IPS DF 6.9 (cell line): Measurements from ENCODE around the gene PRDX3.
"Not testable (repeated sequence)": the region's sequence is repeated elsewhere in the genome, so short reads cannot be mapped to it uniquely, and the experiment has no call there.

Experiments
- DNase-seq: peaks from one replicate; pipeline ENCODE4 v3.0.0-alpha.2; 2013; ENCODE audit warnings: low read depth, low spot score
- H3K27ac ChIP-seq: one replicate; pipeline ENCODE4 v1.5.1; 2013; ENCODE audit warnings: low read length, control low read depth
- H3K27me3 ChIP-seq: 2 replicates; pipeline ENCODE4 v1.6.1; 2013; ENCODE audit warnings: mild to moderate bottlenecking, low read length; ENCODE audit not compliant: control insufficient read depth, insufficient read depth
- H3K36me3 ChIP-seq: 2 replicates; pipeline ENCODE4 v1.6.1; 2013; ENCODE audit warnings: low read length; ENCODE audit not compliant: control insufficient read depth, insufficient read depth
- H3K4me1 ChIP-seq: 2 replicates; pipeline ENCODE4 v1.6.1; 2013; ENCODE audit warnings: low read length; ENCODE audit not compliant: control insufficient read depth, insufficient read depth
- H3K4me3 ChIP-seq: 2 replicates; pipeline ENCODE4 v1.5.1; 2013; ENCODE audit warnings: mild to moderate bottlenecking, low read length
- H3K9me3 ChIP-seq: 2 replicates; pipeline ENCODE4 v1.6.1; 2013; ENCODE audit warnings: low read length, inconsistent platforms; ENCODE audit not compliant: control insufficient read depth, insufficient read depth
- WGBS: extraction: QIAGEN DNeasy Blood & Tissue Kit; methylation state at CpG from one replicate; pipeline ENCODE4 v1.1.7; 2013; ENCODE audit warnings: mixed read lengths, missing lambda C conversion rate; ENCODE audit not compliant: insufficient read length, insufficient coverage; 5-methylcytosine and 5-hydroxymethylcytosine counted together

The PRDX3 gene

GRCh38 chr10:119166118-119166500, 12.5 kb downstream of the PRDX3 start:
- peak overlapping the region; percentile 69; the same call in 1 of the 2 replicates for H3K4me3 ChIP-seq
- no peak overlapping the region for H3K27ac ChIP-seq
- WGBS = no CpG with 5 or more reads among the region's 7 CpGs
- peaks cover 9% of the 10 kb centered on the region; the same call in 1 of the 2 replicates for H3K36me3 ChIP-seq
- H3K9me3 ChIP-seq = no peaks in the 10 kb centered on the region
- H3K27me3 ChIP-seq = no peaks in the 10 kb centered on the region
- H3K4me1 ChIP-seq = peaks cover 2% of the 10 kb centered on the region; the same call in 1 of the 2 replicates
- DNase-seq = no peak

GRCh38 chr10:119165171-119166117, 13.2 kb downstream of the PRDX3 start, which contains the start of gene SFXN4:
Gene SFXN4 (minus strand): TSS chr10:119165714. CDS start chr10:119165647, 67 bp downstream.
- Histone ChIP-seq H3K27me3 (no peaks in the 10 kb centered on the region), H3K4me3 (peak within 1 kb of the TSS; percentile 69), H3K36me3 (peaks cover 9% of the 10 kb centered on the region; the same call in 1 of the 2 replicates), H3K4me1 (peaks cover 2% of the 10 kb centered on the region; the same call in 1 of the 2 replicates), H3K27ac (no peak within 1 kb of the TSS), H3K9me3 (no peaks in the 10 kb centered on the region)
- no peak for DNase-seq
- no CpG with 5 or more reads among the region's 90 CpGs for WGBS

DNA sequence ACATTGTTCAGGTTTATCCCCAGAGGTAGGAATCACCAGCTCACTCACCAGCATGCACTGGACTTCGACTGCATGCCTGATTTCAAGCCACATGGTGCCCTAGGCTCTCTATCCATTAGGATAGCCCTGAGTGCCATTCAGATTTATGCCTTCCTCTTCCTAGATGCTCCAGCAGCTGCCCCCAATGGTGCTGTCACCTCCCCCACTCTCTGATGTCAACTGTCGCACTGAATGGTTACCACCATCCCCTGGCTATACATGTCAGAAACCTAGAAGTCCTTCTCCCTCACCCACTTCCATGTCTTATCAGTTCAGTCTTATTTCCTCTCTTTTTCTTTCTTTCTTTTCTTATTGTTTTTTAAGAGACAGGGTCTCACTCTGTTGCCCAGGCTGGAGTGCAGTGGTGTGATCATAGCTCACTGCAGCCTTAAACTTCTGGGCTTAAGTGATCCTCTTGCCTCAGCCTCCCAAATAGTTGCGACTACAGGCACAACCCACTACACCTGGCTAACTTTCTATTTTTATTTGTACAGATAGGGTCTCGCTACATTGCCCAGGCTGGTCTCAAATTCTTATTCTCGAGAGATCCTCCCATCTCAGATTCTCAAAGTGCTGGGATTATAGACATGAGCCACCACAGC, 16.0 kb downstream of the PRDX3 start:
- Histone ChIP-seq H3K9me3 (no peaks in the 10 kb centered on the region), H3K4me3 (no peak overlapping the region), H3K36me3 (no peaks in the 10 kb centered on the region), H3K4me1 (peaks cover 2% of the 10 kb centered on the region; the same call in 1 of the 2 replicates), H3K27me3 (no peaks in the 10 kb centered on the region), H3K27ac (no peak overlapping the region)
- no CpG with 5 or more reads among the region's 5 CpGs for WGBS
- DNase-seq = no peak

GRCh38 chr10:119161680-119162451, 16.7 kb downstream of the PRDX3 start:
- Histone ChIP-seq H3K36me3 (no peaks in the 10 kb centered on the region), H3K4me3 (no peak overlapping the region), H3K9me3 (no peaks in the 10 kb centered on the region), H3K4me1 (peaks cover 2% of the 10 kb centered on the region; the same call in 1 of the 2 replicates), H3K27ac (no peak overlapping the region), H3K27me3 (no peaks in the 10 kb centered on the region)
- no peak for DNase-seq
- WGBS = no CpG with 5 or more reads among the region's 11 CpGs

DNA sequence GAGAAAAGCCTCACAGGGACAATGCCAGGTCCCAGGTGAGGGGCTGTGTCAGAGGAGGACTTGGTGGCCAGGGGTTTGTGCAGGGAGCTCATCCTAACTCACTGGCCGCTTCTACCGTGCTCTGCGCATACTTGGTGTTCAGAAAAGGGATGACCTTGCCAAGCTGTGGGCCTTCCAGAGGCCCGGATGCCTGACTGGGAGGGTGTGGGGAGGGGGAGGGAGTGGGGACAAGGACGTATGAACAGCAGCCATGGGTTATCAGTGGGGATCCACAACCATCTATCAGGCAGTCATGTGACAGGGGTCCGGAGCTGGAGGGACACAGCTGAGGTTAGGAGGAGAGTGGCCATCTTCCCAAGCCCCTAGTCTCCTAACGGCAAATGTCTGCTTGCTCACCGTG, 19.3 kb downstream of the PRDX3 start:
- Histone ChIP-seq H3K36me3 (no peaks in the 10 kb centered on the region), H3K27ac (no peak overlapping the region), H3K27me3 (no peaks in the 10 kb centered on the region), H3K9me3 (no peaks in the 10 kb centered on the region), H3K4me1 (no peaks in the 10 kb centered on the region), H3K4me3 (no peak overlapping the region)
- DNase-seq = no peak
- WGBS = no CpG with 5 or more reads among the region's 8 CpGs

GRCh38 chr10:119153661-119154060, 25.0 kb downstream of the PRDX3 start:
- H3K4me1 ChIP-seq = no peaks in the 10 kb centered on the region
- no peak overlapping the region for H3K27ac ChIP-seq
- H3K27me3 ChIP-seq = no peaks in the 10 kb centered on the region
- WGBS = no CpG with 5 or more reads among the region's 12 CpGs
- no peak overlapping the region for H3K4me3 ChIP-seq
- no peak for DNase-seq
- no peaks in the 10 kb centered on the region for H3K9me3 ChIP-seq
- H3K36me3 ChIP-seq = peaks cover 3% of the 10 kb centered on the region; the same call in 1 of the 2 replicates

GRCh38 chr10:119153041-119153440, 25.6 kb downstream of the PRDX3 start:
- Histone ChIP-seq H3K36me3 (peaks cover 3% of the 10 kb centered on the region; the same call in 1 of the 2 replicates), H3K27ac (no peak overlapping the region), H3K4me1 (no peaks in the 10 kb centered on the region), H3K4me3 (no peak overlapping the region), H3K27me3 (no peaks in the 10 kb centered on the region), H3K9me3 (no peaks in the 10 kb centered on the region)
- WGBS = no CpG with 5 or more reads among the region's 5 CpGs
- no peak for DNase-seq

- DNase-seq, H3K4me1 ChIP-seq, H3K27me3 ChIP-seq, H3K9me3 ChIP-seq, H3K4me3 ChIP-seq, H3K36me3 ChIP-seq, H3K27ac ChIP-seq: not testable (repeated sequence)
- no CpG with 5 or more reads among the region's 6 CpGs for whole genome bisulfite sequencing
Observed at GRCh38 chr10:119151601-119152000, 27.0 kb downstream of the PRDX3 start.

DNA sequence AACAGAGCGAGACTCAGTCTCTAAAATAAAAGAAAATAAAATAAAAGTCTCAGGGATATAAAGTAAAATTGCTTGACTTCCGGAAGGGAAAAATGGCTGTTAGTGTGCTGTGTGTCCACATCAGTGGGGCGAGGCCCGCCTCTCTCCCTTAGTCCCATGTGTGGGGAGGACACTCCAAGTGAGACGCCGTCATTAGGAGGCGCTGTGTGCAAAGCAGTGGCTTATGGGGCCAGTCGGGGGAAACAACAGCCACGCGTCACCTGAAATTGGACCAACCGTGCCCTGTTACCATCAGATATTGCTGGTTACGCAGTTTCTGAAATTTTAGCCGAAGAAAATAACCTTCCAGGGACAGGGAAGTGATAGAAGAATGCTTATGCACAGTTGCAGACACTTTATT, 28.9 kb downstream of the PRDX3 start:
- whole genome bisulfite sequencing = no CpG with 5 or more reads among the region's 13 CpGs
- H3K4me3 ChIP-seq = no peak overlapping the region
- no peak overlapping the region for H3K27ac ChIP-seq
- peaks cover 3% of the 10 kb centered on the region; the same call in 1 of the 2 replicates for H3K36me3 ChIP-seq
- H3K4me1 ChIP-seq = no peaks in the 10 kb centered on the region
- no peak for DNase-seq
- no peaks in the 10 kb centered on the region for H3K9me3 ChIP-seq
- H3K27me3 ChIP-seq = no peaks in the 10 kb centered on the region

- Histone ChIP-seq H3K4me3 (no peak overlapping the region), H3K27ac (no peak overlapping the region), H3K27me3 (no peaks in the 10 kb centered on the region), H3K4me1 (no peaks in the 10 kb centered on the region), H3K36me3 (peaks cover 3% of the 10 kb centered on the region; the same call in 1 of the 2 replicates), H3K9me3 (no peaks in the 10 kb centered on the region)
- DNase-seq = no peak
- no CpG with 5 or more reads among the region's 8 CpGs for WGBS
Observed at GRCh38 chr10:119149157-119149556, 29.5 kb downstream of the PRDX3 start.
